Esophagus squamous epithelium (tissue), 4 donors: ENCODE data around the gene TSGA10.

ENCODE experiments used
- CTCF ChIP-seq, 6 experiments: fragments of 450-650 bp in 4 of 6; fragments of 200-600 bp in 2 of 6; sonication (generic) in 2 of 6; IDR thresholded peaks; one replicate each; pipeline ENCODE4 v1.5.1; 2016 to 2019; ENCODE audit warnings: antibody characterized with exemption in 6 of 6, mild to moderate bottlenecking in 4 of 6, moderate library complexity in 4 of 6
- POLR2A ChIP-seq, 4 donors: fragments of 450-650 bp; IDR thresholded peaks; one replicate each; pipeline ENCODE4 v1.6.1; 2017; ENCODE audit warnings: antibody characterized with exemption in 4 of 4, mild to moderate bottlenecking in 4 of 4, moderate library complexity in 3 of 4

GRCh38 chr2:99101697-99102096 lies 53.0 kb downstream of the TSGA10 start:
- TF ChIP-seq CTCF (IDR thresholded peaks at IDR 0.05) (no peak), POLR2A (IDR thresholded peaks at IDR 0.05) (no peak)
